HCT116 (cell line): Measurements from ENCODE around the gene GPT2. TPM values are rescaled to one million over a fixed set of nuclear protein-coding genes. Genes with fewer than 3 reads are reported as not detected.

Experiments used
- ATAC-seq: fragments of 200-7000 bp; cut with Tn5 transposase; 2 replicates; pipeline ENCODE4 v1.9.1; 2020; ENCODE audit warnings: mild to moderate bottlenecking, moderate library complexity
- BruUV-seq: library from RNA; stranded (reverse); fragments of 400-500 nt; replicated peaks from 2 replicates; lab custom pipeline; 2021; lab: Mats Ljungman, UMichigan
- CTCF ChIA-PET: fragments of 300-600 bp; sonication (Branson Sonifier 250); formaldehyde crosslinking; loops from one replicate; lab custom pipeline; 2021; ENCODE audit warnings: antibody characterized with exemption; lab: Charles Lee
- POLR2A ChIA-PET: fragments of 300-600, 350-600 bp; sonication (Branson Sonifier 250); formaldehyde crosslinking; loops from one replicate; lab custom pipeline; 2021; ENCODE audit warnings: antibody characterized with exemption; lab: Charles Lee
- RAD21 ChIA-PET, 2 experiments: fragments of 300-600 bp; sonication (Branson Sonifier 250); formaldehyde crosslinking; loops; one replicate each; lab custom pipeline; 2023; ENCODE audit warnings: low total read pairs in 2 of 2; ENCODE audit not compliant: uncharacterized antibody in 2 of 2, unreplicated experiment in 2 of 2, low non-redundant PET in 1 of 2; lab: Charles Lee
- DNase-seq: peaks from one replicate; pipeline ENCODE4 v3.0.0-alpha.2; 2010; ENCODE audit warnings: low read depth, low spot score
- H2AFZ ChIP-seq: fragments of 200-600 bp; shearing (Covaris generic), sonication (generic); 2 replicates; pipeline ENCODE4 v1.6.1; 2017; ENCODE audit warnings: low read depth, mixed run types, mixed read lengths, antibody characterized with exemption, low read length; ENCODE audit not compliant: poor library complexity, severe bottlenecking
- H3K27ac ChIP-seq: 2 replicates; pipeline ENCODE4 v1.5.1; 2012; ENCODE audit warnings: low read depth, low read length
- H3K27me3 ChIP-seq: fragments of 200-600 bp; sonication (generic); 2 replicates; pipeline ENCODE4 v1.6.1; 2016; ENCODE audit warnings: mixed run types, low read length, mixed read lengths; ENCODE audit not compliant: insufficient read depth
- H3K36me3 ChIP-seq, 2 experiments: fragments of 200-500 bp in 1 of 2; fragments of 200-600 bp in 1 of 2; sonication (Bioruptor generic) in 1 of 2; sonication (generic) in 1 of 2; 2 replicates each; pipeline versions ENCODE4 v1.5.1 to v1.6.1; 2014 to 2016; ENCODE audit warnings: low read length in 2 of 2, inconsistent platforms in 1 of 2, mixed read lengths in 1 of 2, mixed run types in 1 of 2; ENCODE audit not compliant: insufficient read depth in 2 of 2, control insufficient read depth in 1 of 2
- H3K4me1 ChIP-seq, 2 experiments: fragments of 200-600 bp in 1 of 2; sonication (generic) in 1 of 2; 2 replicates each; pipeline versions ENCODE4 v1.5.1 to v1.6.1; 2012 to 2017; ENCODE audit warnings: low read length in 2 of 2, inconsistent platforms in 1 of 2, mild to moderate bottlenecking in 1 of 2, mixed read lengths in 1 of 2, mixed run types in 1 of 2, moderate library complexity in 1 of 2; ENCODE audit not compliant: insufficient read depth in 2 of 2, control insufficient read depth in 1 of 2
- H3K4me2 ChIP-seq: fragments of 200-600 bp; sonication (generic); 2 replicates; pipeline ENCODE4 v1.6.1; 2017; ENCODE audit warnings: mixed run types, low read length, mixed read lengths
- H3K4me3 ChIP-seq, 2 experiments: fragments of 200-600 bp in 1 of 2; sonication (generic) in 1 of 2; replicated peaks in 1 of 2; 2 replicates each; pipeline ENCODE4 v1.5.1; 2011 to 2016; ENCODE audit warnings: low read length in 2 of 2, control low read depth in 1 of 2, low read depth in 1 of 2, mild to moderate bottlenecking in 1 of 2, mixed read lengths in 1 of 2, mixed run types in 1 of 2
- H3K79me2 ChIP-seq: fragments of 200-600 bp; sonication (generic); 2 replicates; pipeline ENCODE4 v1.6.1; 2017; ENCODE audit warnings: mild to moderate bottlenecking, mixed run types, low read length, moderate library complexity, mixed read lengths; ENCODE audit not compliant: insufficient read depth
- H3K9ac ChIP-seq: fragments of 200-600 bp; sonication (generic); 2 replicates; pipeline ENCODE4 v1.6.1; 2016; ENCODE audit warnings: low read length, mixed read lengths
- H3K9me2 ChIP-seq: fragments of 200-600 bp; sonication (generic), shearing (Covaris generic); 2 replicates; pipeline ENCODE4 v1.6.1; 2017; ENCODE audit warnings: mixed run types, mild to moderate bottlenecking, moderate library complexity; ENCODE audit not compliant: insufficient read depth
- H3K9me3 ChIP-seq, 2 experiments: fragments of 200-500 bp in 1 of 2; fragments of 200-600 bp in 1 of 2; sonication (Bioruptor generic) in 1 of 2; sonication (generic) in 1 of 2; 2 replicates each; pipeline ENCODE4 v1.6.1; 2014 to 2017; ENCODE audit warnings: low read length in 2 of 2, mixed read lengths in 2 of 2, inconsistent platforms in 1 of 2, low read depth in 1 of 2, mild to moderate bottlenecking in 1 of 2, mixed run types in 1 of 2, moderate library complexity in 1 of 2; ENCODE audit not compliant: control insufficient read depth in 1 of 2, insufficient read depth in 1 of 2
- H4K20me1 ChIP-seq: fragments of 200-600 bp; sonication (generic), shearing (Covaris generic); 2 replicates; pipeline ENCODE4 v1.6.1; 2017; ENCODE audit warnings: mixed run types, mild to moderate bottlenecking, moderate library complexity; ENCODE audit not compliant: insufficient read depth
- CEBPB ChIP-seq: IDR thresholded peaks from 2 replicates; pipeline ENCODE4 v1.6.1; 2012; ENCODE audit warnings: low read depth
- CTCF ChIP-seq, 3 experiments: fragments of 200-600 bp in 1 of 3; sonication (generic) in 1 of 3; IDR thresholded peaks in 2 of 3; conservative IDR thresholded peaks in 1 of 3; 2 replicates each; pipeline ENCODE4 v1.5.1; 2012 to 2017; ENCODE audit warnings: low read depth in 2 of 3, low read length in 2 of 3, antibody characterized with exemption in 1 of 3, borderline replicate concordance in 1 of 3, control low read depth in 1 of 3, mild to moderate bottlenecking in 1 of 3, mixed read lengths in 1 of 3, mixed run types in 1 of 3, moderate library complexity in 1 of 3; ENCODE audit not compliant: insufficient read depth in 1 of 3
- EGR1 ChIP-seq: IDR thresholded peaks from 2 replicates; pipeline ENCODE4 v1.6.1; 2012; ENCODE audit warnings: low read depth
- ELF1 ChIP-seq: IDR thresholded peaks from 2 replicates; pipeline ENCODE4 v1.6.1; 2012; ENCODE audit warnings: low read depth, borderline replicate concordance
- EZH2 ChIP-seq: fragments of 200-600 bp; sonication (generic); IDR thresholded peaks from 2 replicates; pipeline ENCODE4 v1.6.1; 2017; ENCODE audit warnings: antibody characterized with exemption, mixed run types
- EZH2phosphoT487 ChIP-seq: fragments of 200-600 bp; IDR thresholded peaks from 2 replicates; pipeline ENCODE4 v1.6.1; 2018; ENCODE audit warnings: antibody characterized with exemption, borderline replicate concordance
- FOSL1 ChIP-seq: IDR thresholded peaks from 2 replicates; pipeline ENCODE4 v1.6.1; 2012; ENCODE audit warnings: low read depth
- JUND ChIP-seq: IDR thresholded peaks from 2 replicates; pipeline ENCODE4 v1.6.1; 2012
- POLR2AphosphoS5 ChIP-seq: IDR thresholded peaks from 2 replicates; pipeline ENCODE4 v1.6.1; 2011; ENCODE audit warnings: mild to moderate bottlenecking, low read depth, low read length, moderate library complexity
- RAD21 ChIP-seq: IDR thresholded peaks from 2 replicates; pipeline ENCODE4 v1.6.1; 2012; ENCODE audit warnings: low read depth, mild to moderate bottlenecking
- REST ChIP-seq: IDR thresholded peaks from 2 replicates; pipeline ENCODE4 v1.6.1; 2012; ENCODE audit warnings: low read depth
- SIN3A ChIP-seq: IDR thresholded peaks from 2 replicates; pipeline ENCODE4 v1.6.1; 2012; ENCODE audit warnings: low read depth
- SP1 ChIP-seq: IDR thresholded peaks from 2 replicates; pipeline ENCODE4 v1.6.1; 2012; ENCODE audit warnings: low read depth
- SRF ChIP-seq: IDR thresholded peaks from 2 replicates; pipeline ENCODE4 v1.6.1; 2012; ENCODE audit warnings: low read depth
- TCF7L2 ChIP-seq: IDR thresholded peaks from 2 replicates; pipeline ENCODE4 v1.7.0; 2011; ENCODE audit warnings: borderline replicate concordance, inconsistent platforms; ENCODE audit not compliant: insufficient read depth, insufficient read length; ENCODE audit errors: extremely low read depth
- YY1 ChIP-seq: IDR thresholded peaks from 2 replicates; pipeline ENCODE4 v1.6.1; 2011; ENCODE audit warnings: low read length, low read depth, moderate library complexity, mild to moderate bottlenecking; ENCODE audit not compliant: insufficient replicate concordance; ENCODE audit errors: extremely low read depth
- ZNF274 ChIP-seq: fragments of 200-500 bp; sonication (Bioruptor generic); IDR thresholded peaks from 2 replicates; pipeline ENCODE4 v1.6.1; 2014; ENCODE audit warnings: mild to moderate bottlenecking, low read depth, low read length, inconsistent platforms
- intact Hi-C: fragments of 100-400 bp; cut with micrococcal nuclease; formaldehyde crosslinking; loops from 2 replicates; pipeline ENCODE4 v1.10.0; 2022
- total RNA-seq: library from RNA; stranded (reverse); gene quantifications from one replicate; pipeline ENCODE4 v1.2.1, GENCODE V29; 2021; ENCODE audit not compliant: unreplicated experiment

GPT2 gene
- total RNA-seq, 1 experiment from 2014 or later, result 50.6 TPM

GRCh38 chr16:46968063-46968435 is 83.9 kb downstream of the GPT2 start:
- no peak overlapping the region for H3K4me2 ChIP-seq
- peaks cover 98% of the 10 kb centered on the region for H3K79me2 ChIP-seq
- CTCF ChIA-PET, result no interaction called here
- no TSS peak for BruUV-seq
- peaks cover 22% of the 10 kb centered on the region; the same call in 1 of the 2 replicates for H4K20me1 ChIP-seq
- intact Hi-C loops, result no loop called here
- no peak overlapping the region for H3K4me3 ChIP-seq
- peaks cover 5 to 7% of the 10 kb centered on the region in 2 experiments; a peak in 3 of 4 replicates for H3K4me1 ChIP-seq
- H3K9ac ChIP-seq, result no peak overlapping the region
- RAD21 ChIA-PET, result no interaction called here
- POLR2A ChIA-PET, result no interaction called here
- no peak overlapping the region for H3K27ac ChIP-seq
- TF ChIP-seq SIN3A, result no peak
- H3K27me3 ChIP-seq, result no peaks in the 10 kb centered on the region
- H3K9me3 ChIP-seq, result no peaks in the 10 kb centered on the region
- no peak overlapping the region for H2AFZ ChIP-seq
- H3K36me3 ChIP-seq, result peaks cover 64 to 65% of the 10 kb centered on the region in 2 experiments
- DNase-seq (no peak), ATAC-seq (no peak)
- no peaks in the 10 kb centered on the region for H3K9me2 ChIP-seq

GRCh38 chr16:46970089-46970488 is 85.9 kb downstream of the GPT2 start:
- ChIA-PET POLR2A (no interaction called here), CTCF (interaction anchor here (1.0 kb wide), 1 partner anchor 296 kb away, joined by 5 read pairs; no protein-coding TSS in a partner anchor), RAD21 (no interaction called here)
- no peaks in the 10 kb centered on the region for H3K9me3 ChIP-seq
- peaks cover 17% of the 10 kb centered on the region; the same call in 1 of the 2 replicates for H4K20me1 ChIP-seq
- intact Hi-C loops, result no loop called here
- peaks cover 84% of the 10 kb centered on the region for H3K79me2 ChIP-seq
- no peak overlapping the region for H3K4me2 ChIP-seq
- ATAC-seq (no peak), DNase-seq (no peak)
- no TSS peak for BruUV-seq
- H3K9me2 ChIP-seq, result no peaks in the 10 kb centered on the region
- no peak overlapping the region for H3K27ac ChIP-seq
- H3K4me1 ChIP-seq, result peaks cover 5 to 20% of the 10 kb centered on the region in 2 experiments
- no peak overlapping the region for H2AFZ ChIP-seq
- no peak overlapping the region for H3K4me3 ChIP-seq
- peaks cover 45 to 48% of the 10 kb centered on the region in 2 experiments for H3K36me3 ChIP-seq
- no peak overlapping the region for H3K9ac ChIP-seq
- no peaks in the 10 kb centered on the region for H3K27me3 ChIP-seq
- TF ChIP-seq RAD21, result no peak
- no peak for TF ChIP-seq CEBPB
- TF ChIP-seq SRF, result no peak
- no peak for TF ChIP-seq REST
- no peak for TF ChIP-seq SP1
- no peak for TF ChIP-seq FOSL1
- TF ChIP-seq POLR2AphosphoS5, result no peak
- TF ChIP-seq ZNF274, result no peak
- TF ChIP-seq ELF1, result no peak
- no peak for TF ChIP-seq EGR1
- no peak for TF ChIP-seq TCF7L2
- no peak for TF ChIP-seq EZH2
- TF ChIP-seq EZH2phosphoT487, result no peak
- no peak for TF ChIP-seq CTCF (IDR thresholded peaks at IDR 0.05 in 2 of 3, conservative IDR thresholded peaks at IDR 0.05 in 1 of 3; ENCODE audit: borderline replicate concordance in 1 of 3, insufficient read depth in 1 of 3, low read depth in 2 of 3, low read length in 2 of 3)
- no peak for TF ChIP-seq JUND
- no peak for TF ChIP-seq YY1
